ENCODE data around the gene RBM4.

Gene RBM4

DNA sequence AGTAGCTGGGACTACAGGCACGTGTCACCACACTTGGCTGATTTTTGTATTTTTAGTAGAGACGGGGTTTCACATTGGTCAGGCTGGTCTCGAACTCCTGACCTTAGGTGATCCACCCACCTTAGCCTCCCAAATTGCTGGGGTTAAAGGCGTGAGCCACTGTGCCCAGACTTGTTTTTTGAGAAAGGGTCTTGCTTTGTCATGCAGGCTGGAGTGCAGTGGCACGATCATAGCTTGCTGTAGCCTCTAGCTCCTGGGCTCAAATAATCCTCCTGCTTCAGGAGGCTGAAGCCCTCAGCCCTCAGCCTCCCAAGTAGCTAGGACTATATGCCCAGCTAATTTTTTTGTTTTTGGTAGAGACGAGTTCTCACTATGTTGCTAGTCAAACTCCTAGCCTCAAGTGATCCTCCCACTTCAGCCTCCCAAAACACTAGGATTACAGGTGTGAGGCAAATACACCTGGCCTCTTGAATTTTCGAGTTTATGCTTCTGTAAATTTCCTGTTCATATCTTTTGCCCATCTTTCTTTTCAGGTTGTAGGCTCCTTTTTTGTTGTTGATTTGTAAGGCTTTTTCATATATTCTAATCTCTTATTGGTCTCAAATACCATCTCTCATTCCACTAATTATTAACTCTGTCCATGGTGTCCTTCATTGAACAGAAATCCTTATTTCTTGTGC is 42.6 kb downstream of the RBM4 start:
- no peak overlapping the region for H3K4me3 ChIP-seq (ENCODE audit: low read length)
- no peak overlapping the region for H2AFZ ChIP-seq (ENCODE audit: low read depth, low read length)
- no peaks in the 10 kb centered on the region for H3K9me3 ChIP-seq (ENCODE audit: low read length)
- H3K4me1 ChIP-seq (ENCODE audit: insufficient read depth, low read length) = peaks cover 11% of the 10 kb centered on the region
- peaks cover 24% of the 10 kb centered on the region for H3K36me3 ChIP-seq (ENCODE audit: insufficient read depth, low read length)
- H3K27me3 ChIP-seq (ENCODE audit: insufficient read depth, low read length) = no peaks in the 10 kb centered on the region

DNA sequence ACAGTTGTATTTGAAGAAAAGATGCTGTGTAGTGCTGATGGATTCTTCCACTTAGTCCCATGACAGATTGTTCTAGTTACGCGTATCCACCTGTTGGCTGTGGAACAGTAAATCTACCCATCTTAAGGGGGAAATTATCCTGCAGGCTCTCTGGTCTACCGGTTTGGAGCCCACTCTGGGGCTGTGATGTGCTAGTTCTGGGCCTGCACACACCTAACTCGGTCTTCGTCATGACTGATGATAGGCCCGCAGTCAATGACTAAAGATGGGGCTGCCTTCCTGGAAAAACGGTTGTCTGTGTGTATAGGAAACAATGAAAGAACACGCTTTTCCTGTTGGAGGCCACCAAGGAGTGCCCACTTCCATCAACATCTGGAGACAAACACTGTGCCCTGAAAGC is 45.4 kb downstream of the RBM4 start:
- Histone ChIP-seq H3K9me3 (ENCODE audit: low read length) (no peaks in the 10 kb centered on the region), H2AFZ (ENCODE audit: low read depth, low read length) (no peak overlapping the region), H3K27me3 (ENCODE audit: insufficient read depth, low read length) (no peaks in the 10 kb centered on the region), H3K36me3 (ENCODE audit: insufficient read depth, low read length) (peaks cover 43% of the 10 kb centered on the region), H3K4me3 (ENCODE audit: low read length) (no peak overlapping the region), H3K4me1 (ENCODE audit: insufficient read depth, low read length) (no peaks in the 10 kb centered on the region)

DNA sequence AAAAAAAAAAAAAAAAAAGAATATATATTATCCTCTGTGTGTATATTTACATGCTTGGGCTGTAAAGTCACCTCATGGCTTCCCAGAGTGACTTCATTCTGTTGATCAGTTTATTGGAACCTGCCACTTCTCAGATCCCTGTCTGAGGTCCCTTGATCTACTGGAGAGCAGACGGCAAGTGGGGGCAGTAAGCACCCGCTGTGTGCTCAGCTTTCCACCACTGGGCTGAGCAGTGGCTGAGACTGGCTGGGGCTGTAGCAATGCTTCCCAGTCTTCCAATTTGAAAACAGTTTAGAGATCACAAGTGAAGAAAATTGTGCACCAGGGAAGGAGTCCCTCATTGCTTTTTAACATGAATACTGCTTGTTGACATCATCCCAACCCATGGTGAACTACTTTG is 46.1 kb downstream of the RBM4 start:
- H3K9me3 ChIP-seq (ENCODE audit: low read length) = no peaks in the 10 kb centered on the region
- H2AFZ ChIP-seq (ENCODE audit: low read depth, low read length) = no peak overlapping the region
- H3K4me3 ChIP-seq (ENCODE audit: low read length) = no peak overlapping the region
- no peaks in the 10 kb centered on the region for H3K27me3 ChIP-seq (ENCODE audit: insufficient read depth, low read length)
- H3K36me3 ChIP-seq (ENCODE audit: insufficient read depth, low read length) = peaks cover 46% of the 10 kb centered on the region
- no peaks in the 10 kb centered on the region for H3K4me1 ChIP-seq (ENCODE audit: insufficient read depth, low read length)

DNA sequence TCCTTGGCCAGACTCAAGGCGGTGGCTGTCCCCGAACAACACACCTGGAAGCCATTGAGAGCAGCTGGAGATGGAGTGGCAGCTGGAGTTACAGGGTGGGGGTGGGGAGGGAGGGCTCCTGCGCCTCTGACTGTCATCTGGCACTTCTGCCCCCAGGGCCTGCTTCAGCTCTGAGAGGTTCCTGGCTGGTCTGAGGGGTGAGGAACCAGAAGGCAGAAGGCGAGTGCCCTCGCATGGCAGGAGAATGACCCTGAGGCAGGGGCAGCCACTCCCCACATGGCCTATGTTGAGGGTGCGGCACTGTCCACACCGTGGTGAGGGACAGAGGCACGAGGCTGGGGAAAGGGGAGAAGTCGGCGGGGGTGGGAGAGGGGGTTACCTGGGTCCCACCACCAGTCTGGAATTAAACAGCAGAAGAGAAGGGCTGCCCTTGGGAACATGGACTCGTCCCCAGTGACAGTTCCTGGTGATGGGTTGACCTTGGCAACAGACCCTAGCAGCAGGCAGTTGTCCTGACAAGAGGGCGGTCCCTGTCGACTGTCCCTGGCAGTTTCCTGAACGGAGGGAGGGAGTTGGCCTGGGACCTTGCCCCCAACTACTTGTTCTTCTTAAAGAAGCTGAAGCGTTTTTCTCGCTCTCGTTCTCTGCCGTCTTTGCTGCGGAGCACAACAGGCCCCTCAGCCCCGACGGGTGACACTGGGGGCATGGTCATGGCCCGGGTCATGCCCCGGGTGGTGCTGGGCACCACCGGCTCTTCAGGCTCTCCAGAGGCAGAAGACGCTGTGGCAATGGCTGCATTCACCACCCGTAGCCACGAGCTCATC is 47.0 kb downstream of the RBM4 start:
- H3K4me3 ChIP-seq (ENCODE audit: low read length) = no peak overlapping the region
- no peaks in the 10 kb centered on the region for H3K4me1 ChIP-seq (ENCODE audit: insufficient read depth, low read length)
- H3K27me3 ChIP-seq (ENCODE audit: insufficient read depth, low read length) = no peaks in the 10 kb centered on the region
- peaks cover 53% of the 10 kb centered on the region for H3K36me3 ChIP-seq (ENCODE audit: insufficient read depth, low read length)
- H3K9me3 ChIP-seq (ENCODE audit: low read length) = no peaks in the 10 kb centered on the region
- no peak overlapping the region for H2AFZ ChIP-seq (ENCODE audit: low read depth, low read length)

DNA sequence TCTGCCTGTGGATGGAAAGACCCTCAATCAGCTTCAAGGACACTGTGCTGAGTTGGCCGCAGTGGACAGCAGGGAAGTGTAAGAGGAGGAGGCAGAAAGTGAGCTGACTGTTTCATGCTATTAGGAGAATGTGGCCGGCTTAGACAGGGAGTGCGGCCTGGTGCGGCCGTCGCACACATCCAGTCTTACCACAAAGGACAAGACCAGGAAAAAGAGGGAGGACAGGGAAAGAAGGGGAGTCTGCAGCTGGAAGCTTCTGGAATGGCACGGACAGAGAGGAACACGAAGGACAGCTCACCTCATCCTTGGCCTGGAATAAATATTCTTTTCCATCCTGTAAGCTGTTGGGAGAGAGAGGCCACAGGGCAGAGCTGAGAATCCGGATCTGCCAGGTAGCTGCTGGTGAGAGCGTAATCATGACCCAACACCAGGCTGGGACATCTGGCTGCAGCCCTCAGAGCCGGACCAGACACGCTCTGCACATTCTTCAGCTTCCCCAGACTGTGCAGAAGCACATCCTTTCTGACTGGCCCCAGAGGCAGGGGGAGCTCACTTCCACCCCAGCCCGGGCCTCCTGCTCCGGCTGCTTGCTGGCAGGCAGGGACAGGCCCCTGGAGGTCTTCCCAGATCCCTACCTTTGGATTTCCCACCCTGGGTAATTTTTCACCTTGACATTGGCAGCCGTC is 47.7 kb downstream of the RBM4 start:
- Histone ChIP-seq H3K9me3 (ENCODE audit: low read length) (no peaks in the 10 kb centered on the region), H3K4me3 (ENCODE audit: low read length) (no peak overlapping the region), H3K4me1 (ENCODE audit: insufficient read depth, low read length) (no peaks in the 10 kb centered on the region), H3K27me3 (ENCODE audit: insufficient read depth, low read length) (no peaks in the 10 kb centered on the region), H3K36me3 (ENCODE audit: insufficient read depth, low read length) (peaks cover 56% of the 10 kb centered on the region), H2AFZ (ENCODE audit: low read depth, low read length) (no peak overlapping the region)

DNA sequence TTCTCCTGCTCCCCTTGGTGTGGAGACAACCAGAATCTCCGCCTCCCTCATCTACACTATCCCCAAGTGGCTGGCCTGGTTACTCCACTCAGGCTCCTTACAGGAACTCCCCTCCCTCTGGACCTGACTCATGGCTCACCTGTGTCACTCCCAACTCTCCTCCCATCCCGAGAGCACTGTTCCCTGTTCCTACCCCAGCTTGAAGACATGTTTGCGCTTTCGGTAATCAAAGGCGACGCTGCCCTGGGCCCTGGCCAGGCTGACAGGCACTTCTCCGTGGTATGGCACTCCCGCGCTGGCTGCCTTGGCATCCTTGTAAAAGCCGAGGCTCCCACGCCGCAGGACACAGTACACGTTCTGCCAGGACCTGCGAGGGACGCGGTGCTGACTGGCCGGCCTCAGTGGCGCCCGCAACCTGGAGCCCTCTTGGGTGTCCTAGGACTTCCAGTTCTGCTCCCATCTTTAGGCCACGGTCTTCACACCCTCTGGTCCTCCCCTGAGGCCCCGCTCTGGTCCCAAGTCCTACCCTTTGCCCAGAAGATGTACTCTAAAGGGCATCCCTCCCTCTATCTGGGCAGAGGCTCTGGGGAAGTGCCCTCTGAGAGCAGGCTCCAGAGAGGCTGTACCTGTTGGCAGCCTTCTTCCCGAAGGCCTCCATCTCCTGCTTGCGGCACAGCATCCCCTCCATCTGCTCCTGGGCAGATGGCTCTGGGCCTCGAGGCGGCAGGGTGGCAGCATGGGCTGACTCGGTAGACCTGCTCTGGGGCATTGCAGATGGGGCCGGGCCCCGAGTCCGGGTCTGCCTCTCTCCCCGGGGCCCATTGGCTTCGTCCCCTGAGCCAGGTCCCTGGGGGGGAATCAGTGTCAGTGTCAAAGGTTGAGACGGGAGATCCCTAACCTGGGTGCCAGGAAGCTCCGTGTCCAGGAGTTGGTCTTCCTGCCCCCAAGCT is 48.6 kb downstream of the RBM4 start:
- Histone ChIP-seq H3K9me3 (ENCODE audit: low read length) (no peaks in the 10 kb centered on the region), H3K4me3 (ENCODE audit: low read length) (no peak overlapping the region), H3K4me1 (ENCODE audit: insufficient read depth, low read length) (no peaks in the 10 kb centered on the region), H2AFZ (ENCODE audit: low read depth, low read length) (no peak overlapping the region), H3K27me3 (ENCODE audit: insufficient read depth, low read length) (no peaks in the 10 kb centered on the region), H3K36me3 (ENCODE audit: insufficient read depth, low read length) (peaks cover 63% of the 10 kb centered on the region)

DNA sequence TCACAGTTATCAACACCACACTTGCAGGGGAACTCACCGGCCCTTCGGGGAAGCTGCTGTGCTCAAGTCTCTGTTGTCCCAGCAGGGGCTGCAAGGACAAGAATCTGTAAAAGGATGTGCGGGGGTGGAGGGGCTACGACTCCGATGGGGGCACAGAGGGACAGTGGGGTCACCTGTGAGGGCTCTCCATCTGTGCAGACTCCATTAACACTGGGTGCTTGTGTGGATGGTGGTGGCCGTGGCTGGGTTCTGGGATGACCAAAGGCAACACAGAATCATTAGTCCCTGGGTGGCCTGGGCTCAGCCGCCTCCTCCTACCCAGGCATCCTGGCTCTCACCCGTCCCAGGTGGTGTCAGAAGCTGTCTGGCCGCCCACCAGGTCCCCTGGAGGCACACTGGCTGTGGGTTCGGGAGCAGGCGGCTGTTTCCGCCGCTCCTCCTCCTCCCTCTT is 49.4 kb downstream of the RBM4 start:
- Histone ChIP-seq H2AFZ (ENCODE audit: low read depth, low read length) (no peak overlapping the region), H3K27me3 (ENCODE audit: insufficient read depth, low read length) (no peaks in the 10 kb centered on the region), H3K9me3 (ENCODE audit: low read length) (no peaks in the 10 kb centered on the region), H3K36me3 (ENCODE audit: insufficient read depth, low read length) (peaks cover 71% of the 10 kb centered on the region), H3K4me3 (ENCODE audit: low read length) (no peak overlapping the region), H3K4me1 (ENCODE audit: insufficient read depth, low read length) (no peaks in the 10 kb centered on the region)

DNA sequence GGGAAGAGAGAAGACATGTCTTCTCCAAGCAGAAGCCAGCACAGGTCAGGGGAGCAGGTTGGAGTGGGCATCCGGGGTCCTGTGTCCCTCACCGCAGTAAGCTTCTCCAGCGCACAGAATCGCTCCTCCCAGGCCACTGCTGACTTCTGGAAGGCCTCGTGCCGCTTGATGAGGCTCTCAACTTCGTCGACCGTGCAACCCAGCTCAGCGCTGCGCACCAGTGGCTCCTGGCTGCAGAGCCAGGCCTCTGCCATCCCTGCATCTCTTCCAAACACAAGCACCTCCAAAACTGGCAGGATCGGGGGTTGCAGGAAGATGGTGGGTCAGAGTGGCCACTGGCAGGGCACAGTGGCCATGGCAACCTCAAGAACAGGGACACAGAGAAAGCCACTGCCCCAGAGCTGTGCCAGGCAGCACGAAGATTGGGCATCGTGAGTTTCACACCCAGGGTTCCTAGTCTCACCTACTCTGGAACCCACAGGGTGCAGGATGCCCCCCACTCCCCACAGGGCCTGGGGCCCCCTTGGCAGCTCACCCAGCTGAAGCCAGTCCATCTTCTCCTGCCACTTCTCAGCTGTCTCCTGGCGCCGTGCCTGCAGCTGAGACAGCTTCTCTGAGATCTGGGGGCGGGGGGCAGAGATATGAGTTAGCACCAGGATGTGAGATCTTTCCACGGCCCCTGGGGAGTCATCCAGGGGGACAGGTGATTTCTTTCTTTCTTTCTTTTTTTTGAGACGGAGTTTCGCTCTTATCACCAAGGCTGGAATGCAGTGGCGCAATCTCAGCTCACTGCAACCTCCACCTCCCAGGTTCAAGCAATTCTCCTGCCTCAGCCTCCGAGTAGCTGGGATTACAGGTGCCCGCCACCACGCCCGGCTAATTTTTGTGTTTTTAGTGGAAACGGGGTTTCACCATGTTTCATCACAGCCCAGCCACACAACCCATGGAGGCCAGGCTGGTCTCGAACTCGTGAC is 50.3 kb downstream of the RBM4 start:
- Histone ChIP-seq H3K27me3 (ENCODE audit: insufficient read depth, low read length) (no peaks in the 10 kb centered on the region), H2AFZ (ENCODE audit: low read depth, low read length) (no peak overlapping the region), H3K4me3 (ENCODE audit: low read length) (no peak overlapping the region), H3K9me3 (ENCODE audit: low read length) (no peaks in the 10 kb centered on the region), H3K4me1 (ENCODE audit: insufficient read depth, low read length) (no peaks in the 10 kb centered on the region), H3K36me3 (ENCODE audit: insufficient read depth, low read length) (peaks cover 77% of the 10 kb centered on the region)

DNA sequence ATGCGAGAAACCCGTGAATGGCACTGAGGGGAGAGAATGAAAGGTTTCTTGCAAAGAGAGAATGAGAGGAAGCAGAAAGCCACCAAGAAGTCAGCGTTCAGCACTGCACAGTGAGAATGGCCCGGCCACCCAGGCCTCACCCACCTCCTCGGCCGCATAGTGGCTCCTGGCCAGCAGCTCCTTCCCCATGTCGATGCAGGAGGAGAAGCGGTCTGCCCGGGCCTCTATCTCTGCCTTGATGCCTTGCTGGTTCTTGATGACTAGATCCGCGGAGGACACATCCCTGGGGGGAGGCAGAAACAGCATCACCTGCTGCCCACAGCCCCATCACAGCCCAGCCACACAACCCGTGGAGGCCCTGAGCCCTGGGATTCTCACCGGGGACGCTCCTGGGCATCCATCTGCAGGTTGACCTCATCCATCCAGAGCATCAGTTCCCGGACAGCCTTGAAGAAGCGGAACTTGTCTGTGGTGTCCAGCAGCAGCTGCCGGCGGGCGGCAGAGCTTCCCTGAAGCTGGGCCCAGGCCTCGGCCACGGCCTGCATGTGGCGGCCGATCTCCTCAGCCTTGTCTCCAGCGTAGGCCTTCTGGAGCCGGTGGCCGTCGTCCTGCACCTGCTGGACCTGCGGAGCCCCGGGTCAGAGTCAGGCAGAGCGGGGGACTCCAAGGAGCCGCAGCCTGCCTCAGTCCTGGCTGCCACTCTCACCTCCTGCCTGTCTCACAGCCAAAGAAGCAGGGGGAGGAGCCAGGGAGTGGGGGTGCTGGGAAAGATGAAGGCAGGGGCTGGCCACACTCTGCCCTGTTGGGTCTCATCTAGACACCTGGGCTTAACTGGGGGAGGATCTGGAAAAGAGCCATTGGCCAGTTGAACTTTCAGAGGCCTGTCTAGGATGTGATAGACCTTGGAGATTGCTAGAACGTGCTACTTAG is 51.4 kb downstream of the RBM4 start:
- H2AFZ ChIP-seq (ENCODE audit: low read depth, low read length) = no peak overlapping the region
- H3K9me3 ChIP-seq (ENCODE audit: low read length) = no peaks in the 10 kb centered on the region
- no peak overlapping the region for H3K4me3 ChIP-seq (ENCODE audit: low read length)
- H3K27me3 ChIP-seq (ENCODE audit: insufficient read depth, low read length) = no peaks in the 10 kb centered on the region
- H3K36me3 ChIP-seq (ENCODE audit: insufficient read depth, low read length) = peaks cover 74% of the 10 kb centered on the region
- H3K4me1 ChIP-seq (ENCODE audit: insufficient read depth, low read length) = no peaks in the 10 kb centered on the region

DNA sequence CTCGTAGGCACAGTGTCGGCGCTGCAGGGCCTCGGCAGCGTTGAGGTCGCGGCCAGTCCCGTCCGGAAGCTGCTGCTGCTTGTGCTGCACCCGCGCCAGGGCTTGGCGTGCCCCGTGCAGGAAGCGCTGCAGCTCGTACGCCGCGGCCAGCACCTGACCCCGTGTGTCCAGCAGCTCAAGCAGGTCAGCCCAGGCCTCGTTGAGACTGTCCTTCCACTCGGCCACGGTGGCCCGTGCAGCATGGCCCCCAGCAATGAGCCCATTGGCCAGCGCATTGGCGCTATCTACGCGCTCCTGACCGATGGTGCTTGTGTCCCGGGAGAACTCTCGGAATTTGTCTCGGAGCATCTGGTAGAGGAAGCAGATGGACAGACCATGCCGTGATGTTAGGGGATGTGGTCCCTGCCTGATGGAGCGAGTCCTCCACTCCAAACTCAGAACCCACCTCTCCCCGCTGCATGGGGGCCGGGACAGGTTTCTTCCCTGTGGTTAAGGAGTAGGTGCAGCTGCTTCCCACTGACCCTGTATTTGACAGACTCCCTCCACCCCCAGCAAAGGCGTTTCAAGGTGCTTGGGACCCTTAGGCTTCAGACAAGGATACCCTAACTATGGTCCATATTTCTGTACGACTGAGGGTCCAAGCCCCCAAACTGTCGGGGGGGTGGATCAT is 52.9 kb downstream of the RBM4 start:
- Histone ChIP-seq H3K9me3 (ENCODE audit: low read length) (no peaks in the 10 kb centered on the region), H3K27me3 (ENCODE audit: insufficient read depth, low read length) (no peaks in the 10 kb centered on the region), H3K36me3 (ENCODE audit: insufficient read depth, low read length) (peaks cover 67% of the 10 kb centered on the region), H2AFZ (ENCODE audit: low read depth, low read length) (no peak overlapping the region), H3K4me3 (ENCODE audit: low read length) (no peak overlapping the region), H3K4me1 (ENCODE audit: insufficient read depth, low read length) (no peaks in the 10 kb centered on the region)

DNA sequence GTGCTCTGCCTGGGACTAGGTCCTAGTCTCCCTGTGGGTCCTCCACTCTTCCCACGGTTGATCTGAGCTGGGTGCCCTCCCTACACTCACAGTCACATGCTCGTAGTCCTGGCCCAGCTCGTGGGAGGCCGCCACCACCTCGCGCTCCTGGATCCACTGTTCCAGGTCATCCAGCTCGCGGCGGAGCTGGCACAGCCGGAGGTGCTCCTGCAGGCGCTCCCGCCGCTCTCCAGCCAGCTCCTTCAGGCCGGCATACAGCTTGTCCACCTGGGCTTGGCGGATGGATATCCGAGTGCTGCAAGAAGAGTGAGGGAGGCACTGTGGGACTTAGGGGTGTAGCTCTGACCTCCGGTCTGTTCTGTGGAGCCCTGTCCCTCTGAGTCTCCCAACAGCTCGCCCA is 53.9 kb downstream of the RBM4 start:
- peaks cover 67% of the 10 kb centered on the region for H3K36me3 ChIP-seq (ENCODE audit: insufficient read depth, low read length)
- no peak overlapping the region for H3K4me3 ChIP-seq (ENCODE audit: low read length)
- H3K27me3 ChIP-seq (ENCODE audit: insufficient read depth, low read length) = no peaks in the 10 kb centered on the region
- no peak overlapping the region for H2AFZ ChIP-seq (ENCODE audit: low read depth, low read length)
- H3K4me1 ChIP-seq (ENCODE audit: insufficient read depth, low read length) = no peaks in the 10 kb centered on the region
- no peaks in the 10 kb centered on the region for H3K9me3 ChIP-seq (ENCODE audit: low read length)

All from neuron (in vitro differentiated cells).